ENCODE data around the gene MLLT3. TPM values are rescaled to one million over a fixed set of nuclear protein-coding genes. Genes with fewer than 3 reads are reported as not detected.

MLLT3 gene
- total RNA-seq, 1 donor from 2014 or later = 39.1 TPM

GRCh38 chr9:20524776-20525175, 97.5 kb downstream of the MLLT3 start:
- Mint-ChIP-seq H3K36me3 (peaks cover 2% of the 10 kb centered on the region), H3K4me3 (no peak overlapping the region), H3K4me1 (peaks cover 8% of the 10 kb centered on the region), H3K9me3 (peaks cover 1% of the 10 kb centered on the region), H3K27ac (no peak overlapping the region), H3K27me3 (ENCODE audit: insufficient read depth, low read depth) (no peaks in the 10 kb centered on the region)
- Histone ChIP-seq H3K36me3 (no peaks in the 10 kb centered on the region), H3K9ac (no peak overlapping the region), H3K4me3 (no peak overlapping the region), H2AFZ (replicated peaks) (no peak overlapping the region), H3K4me2 (no peak overlapping the region), H3K9me3 (ENCODE audit: low read depth) (no peaks in the 10 kb centered on the region), H3K4me1 (peaks cover under 1% of the 10 kb centered on the region), H3K79me2 (ENCODE audit: low read depth) (no peaks in the 10 kb centered on the region), H3F3A (ENCODE audit: low read depth) (no peaks in the 10 kb centered on the region), H3K27me3 (no peaks in the 10 kb centered on the region), H3K27ac (no peak overlapping the region), H4K20me1 (ENCODE audit: low read depth) (no peaks in the 10 kb centered on the region)
- TF ChIP-seq EZH2 (IDR thresholded peaks at IDR 0.05) = no peak
- TF ChIP-seq CTCF (IDR thresholded peaks at IDR 0.05) = peak; percentile 72
- peak; percentile 59 for DNase-seq (ENCODE audit: low spot score)

DNA sequence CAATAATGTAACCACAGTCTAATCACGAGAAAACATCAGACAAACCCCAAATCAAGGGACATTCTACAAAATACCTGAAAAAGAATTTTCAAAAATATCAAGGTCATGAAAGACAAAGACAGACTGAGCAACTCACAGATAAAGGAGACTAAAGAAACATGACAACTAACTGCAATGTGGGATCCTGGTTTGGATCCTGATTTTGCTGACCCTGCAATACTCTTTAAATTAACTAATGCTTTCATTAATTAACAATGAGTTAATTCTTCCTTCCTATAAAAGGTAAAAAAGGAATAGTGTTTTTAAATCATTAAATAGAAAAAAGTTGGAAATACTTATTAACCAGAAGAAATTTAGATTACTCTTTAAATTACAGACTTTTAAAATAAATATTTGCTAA, 103.6 kb downstream of the MLLT3 start:
- no peak for TF ChIP-seq CTCF (IDR thresholded peaks at IDR 0.05)
- TF ChIP-seq EZH2phosphoT487 (IDR thresholded peaks at IDR 0.05) = no peak
- no peak for TF ChIP-seq EZH2 (IDR thresholded peaks at IDR 0.05)
- H3K36me3 Mint-ChIP-seq = peaks cover 5% of the 10 kb centered on the region
- Histone ChIP-seq H3K79me2 (ENCODE audit: low read depth) (no peaks in the 10 kb centered on the region), H3K4me2 (no peak overlapping the region), H3K4me3 (no peak overlapping the region), H3F3A (ENCODE audit: low read depth) (no peaks in the 10 kb centered on the region), H3K4me1 (no peaks in the 10 kb centered on the region), H3K36me3 (no peaks in the 10 kb centered on the region), H2AFZ (replicated peaks) (no peak overlapping the region), H3K9me3 (ENCODE audit: low read depth) (no peaks in the 10 kb centered on the region), H3K9ac (no peak overlapping the region), H4K20me1 (ENCODE audit: low read depth) (no peaks in the 10 kb centered on the region), H3K27ac (no peak overlapping the region), H3K27me3 (no peaks in the 10 kb centered on the region)
- H3K27me3 Mint-ChIP-seq (ENCODE audit: insufficient read depth, low read depth) = no peaks in the 10 kb centered on the region
- peaks cover 1% of the 10 kb centered on the region for H3K9me3 Mint-ChIP-seq
- H3K4me3 Mint-ChIP-seq = no peak overlapping the region
- H3K4me1 Mint-ChIP-seq = peaks cover 2% of the 10 kb centered on the region
- no peak overlapping the region for H3K27ac Mint-ChIP-seq
- DNase-seq (ENCODE audit: low spot score) = no peak

DNA sequence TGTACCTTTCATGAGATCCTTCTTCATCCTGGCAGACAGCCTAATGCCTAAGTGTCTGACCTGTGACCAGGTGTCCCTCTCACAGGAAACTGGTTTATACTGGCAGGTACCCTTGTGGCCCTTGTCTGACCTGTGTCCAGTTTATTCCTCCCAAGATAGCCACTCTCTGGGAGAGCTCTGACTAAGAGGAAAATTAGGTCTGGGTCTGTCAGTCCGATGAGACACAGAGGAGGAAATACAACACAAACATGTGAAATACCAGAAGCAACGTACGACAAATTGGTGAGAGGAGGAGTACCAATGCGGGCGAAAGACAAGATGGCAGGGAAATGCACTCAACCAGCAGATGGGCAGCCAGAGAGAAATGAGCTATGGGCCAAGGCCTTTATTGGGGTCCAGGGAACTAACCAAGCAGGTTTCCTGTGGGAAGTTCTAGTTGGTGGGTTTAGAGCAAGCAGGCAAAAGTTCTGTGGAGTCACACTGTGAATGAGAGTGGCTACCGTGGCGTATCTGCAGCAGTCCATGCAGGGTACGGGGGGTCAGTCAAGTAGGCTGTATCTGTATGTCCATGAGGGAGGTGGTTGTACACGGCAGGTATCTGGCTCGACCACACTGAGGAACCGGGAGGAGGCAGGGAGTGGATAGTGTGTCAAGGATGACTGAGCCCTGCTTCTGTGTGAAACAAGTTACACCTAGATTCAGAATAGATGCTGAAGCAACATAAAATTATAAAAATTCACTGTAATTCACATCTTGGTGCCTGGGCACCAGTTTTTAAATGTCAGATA, 109.0 kb downstream of the MLLT3 start:
- H3K9ac ChIP-seq = no peak overlapping the region
- H3K4me3 ChIP-seq = no peak overlapping the region
- no peaks in the 10 kb centered on the region for H3K27me3 ChIP-seq
- no peak for DNase-seq (ENCODE audit: low spot score)
- H3F3A ChIP-seq (ENCODE audit: low read depth) = no peaks in the 10 kb centered on the region
- Mint-ChIP-seq H3K27me3 (ENCODE audit: insufficient read depth, low read depth) (no peaks in the 10 kb centered on the region), H3K4me3 (no peak overlapping the region), H3K9me3 (peaks cover 5% of the 10 kb centered on the region), H3K36me3 (no peaks in the 10 kb centered on the region), H3K27ac (no peak overlapping the region), H3K4me1 (peaks cover under 1% of the 10 kb centered on the region)
- TF ChIP-seq CTCF (IDR thresholded peaks at IDR 0.05) (no peak), EZH2 (IDR thresholded peaks at IDR 0.05) (no peak), EZH2phosphoT487 (IDR thresholded peaks at IDR 0.05) (no peak)
- no peaks in the 10 kb centered on the region for H3K79me2 ChIP-seq (ENCODE audit: low read depth)
- H3K27ac ChIP-seq = no peak overlapping the region
- no peaks in the 10 kb centered on the region for H3K36me3 ChIP-seq
- H3K4me1 ChIP-seq = no peaks in the 10 kb centered on the region
- H3K9me3 ChIP-seq (ENCODE audit: low read depth) = no peaks in the 10 kb centered on the region
- H2AFZ ChIP-seq (replicated peaks) = no peak overlapping the region
- no peak overlapping the region for H3K4me2 ChIP-seq
- no peaks in the 10 kb centered on the region for H4K20me1 ChIP-seq (ENCODE audit: low read depth)
